HepG2 (cell line): Measurements from ENCODE around the gene TSPYL4. TPM values are rescaled to one million over a fixed set of nuclear protein-coding genes. Genes with fewer than 3 reads are reported as not detected.

Experiments used
- ATF7 ChIP-seq, 2 experiments: fragments of 450-650 bp in 1 of 2; sonication (generic) in 1 of 2; formaldehyde crosslinking in 1 of 2; IDR thresholded peaks; 2 replicates each; pipeline versions ENCODE4 v1.4.0 to v1.6.1; 2016 to 2020; ENCODE audit warnings: antibody characterized with exemption in 1 of 2, mild to moderate bottlenecking in 1 of 2, missing genetic modification reagents in 1 of 2
- CCAR2 ChIP-seq: fragments of 200-400 bp; formaldehyde crosslinking; optimal IDR thresholded peaks from 2 replicates; pipeline ENCODE3; 2018; ENCODE audit warnings: low read depth, mild to moderate bottlenecking, low read length, moderate library complexity
- GRHL1 ChIP-seq: sonication (generic); formaldehyde crosslinking; conservative IDR thresholded peaks from 2 replicates; pipeline ENCODE4 v1.8.0; 2022; ENCODE audit warnings: missing genetic modification reagents
- SRSF1 ChIP-seq: fragments of 200-400 bp; formaldehyde crosslinking; optimal IDR thresholded peaks from 2 replicates; pipeline ENCODE3; 2017; ENCODE audit warnings: mild to moderate bottlenecking, low read depth, low read length, moderate library complexity
- TRIM22 ChIP-seq: fragments of 450-650 bp; IDR thresholded peaks from 2 replicates; pipeline ENCODE4 v1.6.1; 2017
- WIZ ChIP-seq: sonication (generic); formaldehyde crosslinking; IDR thresholded peaks from 2 replicates; pipeline ENCODE4 v1.5.1; 2020; ENCODE audit warnings: mild to moderate bottlenecking, missing genetic modification reagents
- ZBTB21 ChIP-seq: sonication (generic); formaldehyde crosslinking; IDR thresholded peaks from 2 replicates; pipeline ENCODE4 v1.4.0; 2020; ENCODE audit warnings: missing genetic modification reagents
- ZNF10 ChIP-seq: sonication (generic); formaldehyde crosslinking; IDR thresholded peaks from 2 replicates; pipeline ENCODE4 v1.4.0; 2020; ENCODE audit warnings: mild to moderate bottlenecking, low read depth, missing genetic modification reagents, borderline replicate concordance
- ZNF230 ChIP-seq: sonication (generic); formaldehyde crosslinking; IDR thresholded peaks from 2 replicates; pipeline ENCODE4 v1.4.0; 2020; ENCODE audit warnings: mild to moderate bottlenecking, missing genetic modification reagents
- ZNF343 ChIP-seq: sonication (generic); formaldehyde crosslinking; IDR thresholded peaks from 2 replicates; pipeline ENCODE4 v1.4.0; 2020; ENCODE audit warnings: mild to moderate bottlenecking, missing genetic modification reagents
- ZNF572 ChIP-seq: sonication (generic); formaldehyde crosslinking; IDR thresholded peaks from 2 replicates; pipeline ENCODE4 v1.5.1; 2020; ENCODE audit warnings: mild to moderate bottlenecking, missing genetic modification reagents
- ZNF691 ChIP-seq: sonication (generic); formaldehyde crosslinking; IDR thresholded peaks from 2 replicates; pipeline ENCODE4 v1.4.0; 2020; ENCODE audit warnings: missing genetic modification reagents, low read depth, mild to moderate bottlenecking, borderline replicate concordance
- ZSCAN29 ChIP-seq: sonication (generic); formaldehyde crosslinking; conservative IDR thresholded peaks from 2 replicates; pipeline ENCODE4 v1.4.0; 2020; ENCODE audit warnings: mild to moderate bottlenecking, missing genetic modification reagents
- ZUFSP ChIP-seq: sonication (generic); formaldehyde crosslinking; IDR thresholded peaks from 2 replicates; pipeline ENCODE4 v1.9.0; 2021; ENCODE audit warnings: missing genetic modification reagents, mild to moderate bottlenecking, borderline replicate concordance
- polyA plus RNA-seq, 8 experiments: library from polyadenylated mRNA; depleted of rRNA in 3 of 8; stranded (reverse) in 7 of 8; unstranded in 1 of 8; fragments of >200 nt; fragmentation: Illumina TruSeq in 4 of 8; extraction: Trizol in 4 of 8; gene quantifications; 2 replicates each; pipeline versions ENCODE4 v1.2.1 to v1.2.3, GENCODE V29; 2011 to 2016; ENCODE audit warnings: low read depth in 4 of 8, missing spikeins in 1 of 8, mixed read lengths in 1 of 8; ENCODE audit not compliant: insufficient read depth in 1 of 8
- total RNA-seq, 5 experiments: library from RNA; depleted of rRNA; stranded (reverse); fragments of >200 nt; fragmentation: Illumina TruSeq; extraction: Trizol; gene quantifications; 2 replicates each; pipeline ENCODE4 v1.2.3, GENCODE V29; 2016; ENCODE audit warnings: low read depth in 1 of 5

TSPYL4 gene
- total and polyA plus RNA-seq, 2 of the 13 experiments (the other 11 are each of a cell fraction or from before 2014, with no cell fraction given) = 18.0 to 19.7 TPM

- TF ChIP-seq GRHL1 (CRISPR knock-in tag) (no peak), ZNF10 (CRISPR knock-in tag) (no peak), ZUFSP (no peak), ZNF691 (CRISPR knock-in tag) (peak; percentile 81; the same call in 1 of the 2 replicates), SRSF1 (no peak), ZNF343 (CRISPR knock-in tag) (0 out of 2 replicates have a peak, but pooled peaks have one; percentile 43), ATF7 (IDR thresholded peaks at IDR 0.05) (no peak), ATF7 (CRISPR knock-in tag; IDR thresholded peaks at IDR 0.05) (no peak), WIZ (no peak), CCAR2 (no peak), TRIM22 (no peak), ZBTB21 (CRISPR knock-in tag) (no peak; the same call in 1 of the 2 replicates), ZNF230 (CRISPR knock-in tag) (peak; percentile 90), ZSCAN29 (peak; percentile 83), ZNF572 (CRISPR knock-in tag) (0 out of 2 replicates have a peak, but pooled peaks have one; percentile 26)
Observed at GRCh38 chr6:116279232-116280160, 25.6 kb upstream of the TSPYL4 start, which contains the start of gene TSPYL1 (continued).
